ENCODE data around the gene CTU1.
A peak's percentile ranks its signal among the peaks of the same experiment; 100 is the strongest.

CTU1 gene

GRCh38 chr19:51122112-51122981 is 14.1 kb upstream of the CTU1 start:
- no peak overlapping the region for H3K4me3 ChIP-seq (ENCODE audit: low read depth, low read length)
- DNase-seq (ENCODE audit: low read depth), result peak; percentile 61
- TF ChIP-seq MAX (IDR thresholded peaks at IDR 0.05; ENCODE audit: low read depth, low read length) (no peak), MYC (IDR thresholded peaks at IDR 0.05; ENCODE audit: low read depth, low read length) (no peak), POLR2A (IDR thresholded peaks at IDR 0.05; ENCODE audit: extremely low read depth, insufficient read length) (no peak), CTCF (IDR thresholded peaks at IDR 0.05; ENCODE audit: low read depth, low read length) (no peak)

- TF ChIP-seq POLR2A (IDR thresholded peaks at IDR 0.05; ENCODE audit: extremely low read depth, insufficient read length) (no peak), MAX (IDR thresholded peaks at IDR 0.05; ENCODE audit: low read depth, low read length) (no peak), CTCF (IDR thresholded peaks at IDR 0.05; ENCODE audit: low read depth, low read length) (no peak)
- no peak for DNase-seq (ENCODE audit: low read depth)
- H3K4me3 ChIP-seq (ENCODE audit: low read depth, low read length), result no peak overlapping the region
Observed at GRCh38 chr19:51121257-51121656, 13.0 kb upstream of the CTU1 start.

GRCh38 chr19:51120160-51120559 is 12.0 kb upstream of the CTU1 start:
- TF ChIP-seq POLR2A (IDR thresholded peaks at IDR 0.05; ENCODE audit: extremely low read depth, insufficient read length) (no peak), MYC (IDR thresholded peaks at IDR 0.05; ENCODE audit: low read depth, low read length) (no peak), CTCF (IDR thresholded peaks at IDR 0.05; ENCODE audit: low read depth, low read length) (no peak)
- DNase-seq (ENCODE audit: low read depth), result no peak
- no peak overlapping the region for H3K4me3 ChIP-seq (ENCODE audit: low read depth, low read length)

- TF ChIP-seq MAX (IDR thresholded peaks at IDR 0.05; ENCODE audit: low read depth, low read length) (no peak), MYC (IDR thresholded peaks at IDR 0.05; ENCODE audit: low read depth, low read length) (no peak), CTCF (IDR thresholded peaks at IDR 0.05; ENCODE audit: low read depth, low read length) (no peak), POLR2A (IDR thresholded peaks at IDR 0.05; ENCODE audit: extremely low read depth, insufficient read length) (no peak)
- no peak overlapping the region for H3K4me3 ChIP-seq (ENCODE audit: low read depth, low read length)
- no peak for DNase-seq (ENCODE audit: low read depth)
Observed at GRCh38 chr19:51119611-51120010, 11.4 kb upstream of the CTU1 start.

- TF ChIP-seq MYC (IDR thresholded peaks at IDR 0.05; ENCODE audit: low read depth, low read length) (no peak), MAX (IDR thresholded peaks at IDR 0.05; ENCODE audit: low read depth, low read length) (no peak), CTCF (IDR thresholded peaks at IDR 0.05; ENCODE audit: low read depth, low read length) (no peak), POLR2A (IDR thresholded peaks at IDR 0.05; ENCODE audit: extremely low read depth, insufficient read length) (no peak)
Observed at GRCh38 chr19:51119101-51119500, 10.9 kb upstream of the CTU1 start.

More at GRCh38 chr19:51119101-51119500, 10.9 kb upstream of the CTU1 start:
- DNase-seq (ENCODE audit: low read depth), result no peak
- no peak overlapping the region for H3K4me3 ChIP-seq (ENCODE audit: low read depth, low read length)
